ENCODE results near the gene KCNJ12. TPM values are rescaled to one million over a fixed set of nuclear protein-coding genes. Genes with fewer than 3 reads are reported as not detected.
"Not testable (repeated sequence)": the region's sequence is repeated elsewhere in the genome, so short reads cannot be mapped to it uniquely, and the experiment has no call there.

Gene KCNJ12
- total and polyA plus RNA-seq, 2 of the 4 experiments (the other 2 are of a cell fraction) = under 0.01 to 0.10 TPM

GRCh38 chr17:21411679-21412205 is 35.6 kb downstream of the KCNJ12 start:
- H3K9me3 ChIP-seq (ENCODE audit: control insufficient read depth, insufficient read depth, low read length); H3K56ac ChIP-seq (ENCODE audit: extremely low read depth, insufficient read depth, low read length); H2BK5ac ChIP-seq (ENCODE audit: low read depth, low read length, poor library complexity, severe bottlenecking); H4K91ac ChIP-seq (ENCODE audit: insufficient read depth, low read depth, low read length); H2BK20ac ChIP-seq (ENCODE audit: low read depth, low read length); H2BK15ac ChIP-seq (ENCODE audit: low read depth, low read length); H3K79me1 ChIP-seq (ENCODE audit: low read depth in 1 of 2, low read length in 2 of 2); dilution Hi-C loops (cut with HindIII; ENCODE audit: low sequenced_read_pairs, unreplicated experiment); H2BK120ac ChIP-seq (ENCODE audit: low read depth, low read length); CTCF ChIA-PET; H2AFZ ChIP-seq (replicated peaks; ENCODE audit: low read length, poor library complexity); H3K4ac ChIP-seq (ENCODE audit: low read depth, low read length); H3K4me3 ChIP-seq (ENCODE audit: insufficient read depth, low read depth, low read length); H4K5ac ChIP-seq (ENCODE audit: low read depth, low read length); H3K14ac ChIP-seq (replicated peaks; ENCODE audit: low read depth, low read length); H3K9ac ChIP-seq (ENCODE audit: low read depth, low read length); in situ Hi-C loops (cut with MboI; ENCODE audit: low sequenced_read_pairs); H3K27me3 ChIP-seq (ENCODE audit: control insufficient read depth, insufficient read depth, low read length); POLR2A ChIA-PET (ENCODE audit: unreplicated experiment); H3K9me1 ChIP-seq (ENCODE audit: insufficient read depth, low read length); H3K23ac ChIP-seq (ENCODE audit: low read depth, low read length); H3K36me3 ChIP-seq (ENCODE audit: control insufficient read depth, insufficient read depth, low read length); H2AK9ac ChIP-seq (replicated peaks; ENCODE audit: low read depth, low read length, poor library complexity); H2AK5ac ChIP-seq (ENCODE audit: low read depth, low read length); H3K4me2 ChIP-seq (ENCODE audit: low read depth, low read length); intact Hi-C loops (cut with micrococcal nuclease); ATAC-seq (ENCODE audit: low read depth); BruUV-seq (replicated peaks); H3K27ac ChIP-seq (ENCODE audit: insufficient read depth, low read length); H3K4me1 ChIP-seq (ENCODE audit: control insufficient read depth, insufficient read depth, low read length); H4K8ac ChIP-seq (ENCODE audit: low read depth in 2 of 2, low read length in 2 of 2); H3K18ac ChIP-seq (ENCODE audit: low read depth, low read length); DNase-seq; H4K20me1 ChIP-seq (ENCODE audit: insufficient read depth, low read length): not testable (repeated sequence)
- TF ChIP-seq CEBPB (IDR thresholded peaks at IDR 0.05; ENCODE audit: low read depth, low read length) = 0 out of 2 replicates have a peak, but pooled peaks have one; percentile 11
- no CpG with 5 or more reads among the region's 5 CpGs for WGBS, 2 experiments (ENCODE audit: extremely low coverage in 2 of 2, insufficient read length in 1 of 2)

GRCh38 chr17:21412207-21412681 is 36.1 kb downstream of the KCNJ12 start:
- H3K9me3 ChIP-seq (ENCODE audit: control insufficient read depth, insufficient read depth, low read length); H3K4me1 ChIP-seq (ENCODE audit: control insufficient read depth, insufficient read depth, low read length); H3K27me3 ChIP-seq (ENCODE audit: control insufficient read depth, insufficient read depth, low read length); POLR2A ChIA-PET (ENCODE audit: unreplicated experiment); H3K23ac ChIP-seq (ENCODE audit: low read depth, low read length); H3K56ac ChIP-seq (ENCODE audit: extremely low read depth, insufficient read depth, low read length); H4K91ac ChIP-seq (ENCODE audit: insufficient read depth, low read depth, low read length); H3K9ac ChIP-seq (ENCODE audit: low read depth, low read length); H2BK20ac ChIP-seq (ENCODE audit: low read depth, low read length); ATAC-seq (ENCODE audit: low read depth); H2BK120ac ChIP-seq (ENCODE audit: low read depth, low read length); H3K4me3 ChIP-seq (ENCODE audit: insufficient read depth, low read depth, low read length); H3K27ac ChIP-seq (ENCODE audit: insufficient read depth, low read length); H3K4ac ChIP-seq (ENCODE audit: low read depth, low read length); H4K20me1 ChIP-seq (ENCODE audit: insufficient read depth, low read length); H4K8ac ChIP-seq (ENCODE audit: low read depth in 2 of 2, low read length in 2 of 2); intact Hi-C loops (cut with micrococcal nuclease); dilution Hi-C loops (cut with HindIII; ENCODE audit: low sequenced_read_pairs, unreplicated experiment); H2BK5ac ChIP-seq (ENCODE audit: low read depth, low read length, poor library complexity, severe bottlenecking); DNase-seq; in situ Hi-C loops (cut with MboI; ENCODE audit: low sequenced_read_pairs); H4K5ac ChIP-seq (ENCODE audit: low read depth, low read length); H3K79me1 ChIP-seq (ENCODE audit: low read depth in 1 of 2, low read length in 2 of 2); H2AFZ ChIP-seq (replicated peaks; ENCODE audit: low read length, poor library complexity); H3K4me2 ChIP-seq (ENCODE audit: low read depth, low read length); H3K36me3 ChIP-seq (ENCODE audit: control insufficient read depth, insufficient read depth, low read length); H2AK9ac ChIP-seq (replicated peaks; ENCODE audit: low read depth, low read length, poor library complexity); H2AK5ac ChIP-seq (ENCODE audit: low read depth, low read length); H3K18ac ChIP-seq (ENCODE audit: low read depth, low read length); CTCF ChIA-PET; H2BK15ac ChIP-seq (ENCODE audit: low read depth, low read length); H3K9me1 ChIP-seq (ENCODE audit: insufficient read depth, low read length); H3K14ac ChIP-seq (replicated peaks; ENCODE audit: low read depth, low read length); BruUV-seq (replicated peaks): not testable (repeated sequence)
- 76% methylated on average over 6 of the region's 14 CpGs; no CpG with 5 or more reads in 1 of the 2 experiments for WGBS, 2 experiments (ENCODE audit: extremely low coverage in 2 of 2, insufficient read length in 1 of 2)
